ENCODE measurements around the gene RXRA. TPM values are rescaled to one million over a fixed set of nuclear protein-coding genes. Genes with fewer than 3 reads are reported as not detected.

RXRA gene
- total RNA-seq, 1 experiment from 2014 or later = 15.7 TPM

- peaks cover 40% of the 10 kb centered on the region for H3K36me3 ChIP-seq
These were observed 94.1 kb downstream of the RXRA start for GRCh38 chr9:134420281-134420845.

GRCh38 chr9:134420974-134421432, 94.7 kb downstream of the RXRA start:
- Histone ChIP-seq H3K27me3 (replicated peaks) (no peaks in the 10 kb centered on the region), H3K9me3 (replicated peaks) (no peaks in the 10 kb centered on the region), H3K4me3 (no peak overlapping the region), H3K27ac (no peak overlapping the region), H3K4me1 (replicated peaks) (no peaks in the 10 kb centered on the region), H3K36me3 (peaks cover 39% of the 10 kb centered on the region)
- no peak for DNase-seq (ENCODE audit: low read depth in 1 of 2, low spot score in 2 of 2)

More at GRCh38 chr9:134420281-134420845, 94.1 kb downstream of the RXRA start:
- H3K27me3 ChIP-seq (replicated peaks) = no peaks in the 10 kb centered on the region
- DNase-seq (ENCODE audit: low read depth in 1 of 2, low spot score in 2 of 2) = no peak
- no peak overlapping the region for H3K27ac ChIP-seq
- no peaks in the 10 kb centered on the region for H3K4me1 ChIP-seq (replicated peaks)
- no peaks in the 10 kb centered on the region for H3K9me3 ChIP-seq (replicated peaks)
- no peak overlapping the region for H3K4me3 ChIP-seq

GRCh38 chr9:134421888-134422287, 95.6 kb downstream of the RXRA start:
- Histone ChIP-seq H3K4me3 (no peak overlapping the region), H3K36me3 (peaks cover 34% of the 10 kb centered on the region), H3K27me3 (replicated peaks) (no peaks in the 10 kb centered on the region), H3K4me1 (replicated peaks) (no peaks in the 10 kb centered on the region), H3K27ac (no peak overlapping the region), H3K9me3 (replicated peaks) (no peaks in the 10 kb centered on the region)
- DNase-seq (ENCODE audit: low read depth in 1 of 2, low spot score in 2 of 2) = no peak

DNA sequence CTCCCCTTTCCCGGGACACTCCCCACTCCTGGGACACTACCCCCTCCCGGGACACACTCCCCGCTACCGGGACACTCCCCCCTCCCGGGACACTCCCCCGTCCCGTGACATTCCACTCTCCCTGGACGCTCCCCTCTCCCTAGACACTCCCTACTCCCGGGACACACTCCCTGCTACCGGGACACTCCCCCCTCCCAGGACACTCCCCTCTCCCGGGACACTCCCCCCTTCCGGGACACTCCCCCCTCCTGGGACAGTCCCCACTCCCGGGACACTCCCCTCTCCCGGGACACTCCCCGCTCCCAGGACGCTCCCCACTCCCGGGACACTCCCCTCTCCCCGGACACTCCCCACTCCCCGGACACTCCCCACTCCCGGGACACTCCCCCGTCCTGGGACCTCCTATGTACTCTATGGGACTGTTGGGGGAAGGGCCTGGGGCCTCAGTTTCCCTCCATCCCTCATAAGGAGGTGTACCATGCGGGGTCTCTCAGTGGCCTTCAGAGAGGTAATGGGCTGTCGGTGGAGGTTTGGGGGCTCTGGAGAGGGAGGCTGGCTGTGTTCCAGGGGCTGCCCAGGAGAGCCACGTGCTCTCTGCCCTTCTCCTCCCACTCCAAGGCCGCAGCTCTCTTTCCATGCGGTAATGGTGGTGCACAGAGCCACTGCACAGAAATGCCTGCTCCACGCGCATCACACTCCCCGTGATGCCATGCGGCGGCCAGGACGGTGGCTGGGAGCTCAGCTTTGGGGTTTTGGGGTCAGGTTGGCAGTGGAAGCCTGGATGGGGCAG, 96.2 kb downstream of the RXRA start:
- Histone ChIP-seq H3K36me3 (peaks cover 28% of the 10 kb centered on the region), H3K27ac (no peak overlapping the region)

DNA sequence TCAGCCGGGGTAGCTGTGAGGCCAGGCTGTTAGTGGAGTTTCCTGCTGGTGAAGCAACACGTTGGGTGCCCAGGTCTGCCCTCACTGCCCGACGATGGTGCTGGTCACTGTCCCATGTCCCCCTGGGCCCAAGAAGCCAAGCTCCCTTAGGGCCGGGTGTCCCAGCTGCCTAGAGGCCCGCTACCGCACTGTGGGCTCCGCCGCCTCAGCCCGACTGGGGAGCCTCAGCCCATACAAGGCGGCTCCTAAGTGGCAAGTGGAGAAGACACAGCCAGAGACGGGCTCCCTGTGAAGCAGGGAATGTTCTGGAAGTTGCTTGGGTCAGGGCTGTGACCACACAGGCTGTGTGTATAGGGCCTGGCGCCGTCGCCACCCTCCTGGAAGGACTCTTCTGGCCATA, 96.9 kb downstream of the RXRA start:
- peaks cover 27% of the 10 kb centered on the region for H3K36me3 ChIP-seq
- H3K27ac ChIP-seq = no peak overlapping the region
- H3K4me1 ChIP-seq (replicated peaks) = no peaks in the 10 kb centered on the region
- H3K4me3 ChIP-seq = no peak overlapping the region
- DNase-seq (ENCODE audit: low read depth in 1 of 2, low spot score in 2 of 2) = no peak
- H3K27me3 ChIP-seq (replicated peaks) = no peaks in the 10 kb centered on the region
- no peaks in the 10 kb centered on the region for H3K9me3 ChIP-seq (replicated peaks)

More for the DNA sequence above, 96.2 kb downstream of the RXRA start:
- DNase-seq (ENCODE audit: low read depth in 1 of 2, low spot score in 2 of 2) = no peak
- H3K4me3 ChIP-seq = no peak overlapping the region
- no peaks in the 10 kb centered on the region for H3K27me3 ChIP-seq (replicated peaks)
- H3K4me1 ChIP-seq (replicated peaks) = no peaks in the 10 kb centered on the region
- H3K9me3 ChIP-seq (replicated peaks) = no peaks in the 10 kb centered on the region

GRCh38 chr9:134423749-134424148, 97.5 kb downstream of the RXRA start:
- no peak overlapping the region for H3K4me3 ChIP-seq
- H3K9me3 ChIP-seq (replicated peaks) = no peaks in the 10 kb centered on the region
- no peak for DNase-seq (ENCODE audit: low read depth in 1 of 2, low spot score in 2 of 2)
- H3K36me3 ChIP-seq = peaks cover 27% of the 10 kb centered on the region
- no peaks in the 10 kb centered on the region for H3K4me1 ChIP-seq (replicated peaks)
- H3K27ac ChIP-seq = no peak overlapping the region
- no peaks in the 10 kb centered on the region for H3K27me3 ChIP-seq (replicated peaks)

- H3K27ac ChIP-seq = no peak overlapping the region
- H3K9me3 ChIP-seq (replicated peaks) = no peaks in the 10 kb centered on the region
- H3K4me1 ChIP-seq (replicated peaks) = no peaks in the 10 kb centered on the region
- H3K4me3 ChIP-seq = no peak overlapping the region
- H3K27me3 ChIP-seq (replicated peaks) = no peaks in the 10 kb centered on the region
- H3K36me3 ChIP-seq = peaks cover 21% of the 10 kb centered on the region
- no peak for DNase-seq (ENCODE audit: low read depth in 1 of 2, low spot score in 2 of 2)
These were observed 98.6 kb downstream of the RXRA start for GRCh38 chr9:134424818-134425217.

GRCh38 chr9:134425401-134425800, 99.1 kb downstream of the RXRA start:
- Histone ChIP-seq H3K9me3 (replicated peaks) (no peaks in the 10 kb centered on the region), H3K4me3 (no peak overlapping the region), H3K4me1 (replicated peaks) (no peaks in the 10 kb centered on the region), H3K27me3 (replicated peaks) (no peaks in the 10 kb centered on the region), H3K36me3 (peaks cover 15% of the 10 kb centered on the region; the same call in 1 of the 2 replicates), H3K27ac (no peak overlapping the region)
- no peak for DNase-seq (ENCODE audit: low read depth in 1 of 2, low spot score in 2 of 2)

- Histone ChIP-seq H3K27ac (no peak overlapping the region), H3K9me3 (replicated peaks) (no peaks in the 10 kb centered on the region), H3K4me1 (replicated peaks) (no peaks in the 10 kb centered on the region), H3K27me3 (replicated peaks) (no peaks in the 10 kb centered on the region), H3K4me3 (no peak overlapping the region), H3K36me3 (peaks cover 12% of the 10 kb centered on the region; the same call in 1 of the 2 replicates)
- DNase-seq (ENCODE audit: low read depth in 1 of 2, low spot score in 2 of 2) = no peak
These were observed 99.6 kb downstream of the RXRA start for GRCh38 chr9:134425812-134426211.

DNA sequence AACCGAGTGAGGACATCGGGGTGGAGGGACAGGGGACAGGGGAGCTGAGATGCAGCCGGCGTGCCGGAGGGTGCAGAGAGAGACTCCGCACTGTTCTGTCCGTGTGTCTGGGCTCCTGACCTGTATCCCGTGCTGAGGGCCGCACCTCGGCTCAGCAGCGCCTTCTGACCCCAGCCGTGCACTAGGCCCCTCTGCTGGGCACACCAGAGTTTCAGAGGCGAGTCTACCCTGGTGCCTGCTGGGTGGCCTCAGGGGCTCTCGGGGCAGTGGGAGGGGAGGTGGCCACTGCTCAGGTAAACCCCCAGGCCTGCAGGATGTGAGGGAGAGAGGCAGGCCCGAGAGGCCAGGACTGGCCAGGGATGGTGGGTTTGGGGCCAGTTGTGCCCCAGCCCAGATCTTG, 100.2 kb downstream of the RXRA start:
- H3K4me1 ChIP-seq (replicated peaks) = no peaks in the 10 kb centered on the region
- H3K36me3 ChIP-seq = peaks cover 6% of the 10 kb centered on the region; the same call in 1 of the 2 replicates
- no peak for DNase-seq (ENCODE audit: low read depth in 1 of 2, low spot score in 2 of 2)
- H3K4me3 ChIP-seq = no peak overlapping the region
- H3K9me3 ChIP-seq (replicated peaks) = no peaks in the 10 kb centered on the region
- no peaks in the 10 kb centered on the region for H3K27me3 ChIP-seq (replicated peaks)
- no peak overlapping the region for H3K27ac ChIP-seq

GRCh38 chr9:134427153-134427782, 101.0 kb downstream of the RXRA start:
- Histone ChIP-seq H3K27me3 (replicated peaks) (no peaks in the 10 kb centered on the region), H3K4me1 (replicated peaks) (peaks cover 2% of the 10 kb centered on the region), H3K27ac (no peak overlapping the region), H3K4me3 (no peak overlapping the region), H3K9me3 (replicated peaks) (no peaks in the 10 kb centered on the region), H3K36me3 (peaks cover 12% of the 10 kb centered on the region; the same call in 1 of the 2 replicates)
- no peak for DNase-seq (ENCODE audit: low read depth in 1 of 2, low spot score in 2 of 2)

GRCh38 chr9:134428559-134428958, 102.3 kb downstream of the RXRA start:
- no peak overlapping the region for H3K4me3 ChIP-seq
- H3K36me3 ChIP-seq = peaks cover 17% of the 10 kb centered on the region
- H3K9me3 ChIP-seq (replicated peaks) = no peaks in the 10 kb centered on the region
- no peaks in the 10 kb centered on the region for H3K27me3 ChIP-seq (replicated peaks)
- no peak overlapping the region for H3K27ac ChIP-seq
- DNase-seq (ENCODE audit: low read depth in 1 of 2, low spot score in 2 of 2) = no peak
- H3K4me1 ChIP-seq (replicated peaks) = peaks cover 15% of the 10 kb centered on the region

DNA sequence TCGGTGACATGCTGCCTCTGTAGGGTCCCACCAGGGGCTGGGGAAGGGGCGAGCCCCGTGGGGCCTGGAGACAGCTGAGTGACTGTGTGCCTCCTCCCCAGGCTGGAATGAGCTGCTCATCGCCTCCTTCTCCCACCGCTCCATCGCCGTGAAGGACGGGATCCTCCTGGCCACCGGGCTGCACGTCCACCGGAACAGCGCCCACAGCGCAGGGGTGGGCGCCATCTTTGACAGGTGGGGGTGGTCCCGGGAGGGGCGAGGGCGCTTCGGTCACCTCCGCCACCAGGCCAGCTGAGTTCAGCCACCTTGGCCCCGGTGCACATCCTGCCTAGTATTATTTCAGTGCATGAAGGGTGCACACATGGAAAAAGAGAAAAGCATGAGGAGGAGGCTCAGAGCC, 102.8 kb downstream of the RXRA start:
- no peak for DNase-seq (ENCODE audit: low read depth in 1 of 2, low spot score in 2 of 2)
- no peak overlapping the region for H3K4me3 ChIP-seq

DNA sequence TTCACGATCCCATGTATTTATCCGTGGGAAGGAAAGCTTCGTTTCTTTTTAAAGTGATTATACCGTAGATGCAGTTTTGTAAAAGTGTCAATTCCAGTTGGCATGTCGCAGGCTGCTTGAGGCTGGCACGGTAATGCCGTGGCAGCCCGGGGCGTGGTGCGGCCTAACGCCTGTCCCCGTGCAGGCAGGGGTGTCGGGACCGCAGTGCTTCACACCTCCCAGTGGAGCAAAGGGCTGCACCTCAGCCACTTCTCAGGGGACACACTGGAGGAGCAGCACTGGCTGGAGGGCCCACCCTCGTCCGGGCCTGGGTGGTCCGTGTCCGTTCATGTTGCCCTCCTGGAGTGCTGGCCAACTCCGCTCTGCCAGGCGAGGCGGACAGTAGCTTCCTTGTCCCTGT, 103.2 kb downstream of the RXRA start:
- H3K9me3 ChIP-seq (replicated peaks) = no peaks in the 10 kb centered on the region

More for the DNA sequence above, 102.8 kb downstream of the RXRA start:
- Histone ChIP-seq H3K36me3 (peaks cover 21% of the 10 kb centered on the region), H3K27ac (no peak overlapping the region), H3K27me3 (replicated peaks) (no peaks in the 10 kb centered on the region), H3K9me3 (replicated peaks) (no peaks in the 10 kb centered on the region), H3K4me1 (replicated peaks) (peaks cover 20% of the 10 kb centered on the region)

More for the DNA sequence above, 103.2 kb downstream of the RXRA start:
- no peak for DNase-seq (ENCODE audit: low read depth in 1 of 2, low spot score in 2 of 2)
- peaks cover 26% of the 10 kb centered on the region for H3K36me3 ChIP-seq
- H3K27me3 ChIP-seq (replicated peaks) = no peaks in the 10 kb centered on the region
- H3K4me3 ChIP-seq = no peak overlapping the region
- H3K4me1 ChIP-seq (replicated peaks) = peaks cover 24% of the 10 kb centered on the region
- no peak overlapping the region for H3K27ac ChIP-seq
